GM11168 (cell line): ENCODE data around the gene SLC45A1.
"Not testable (repeated sequence)": the region's sequence is repeated elsewhere in the genome, so short reads cannot be mapped to it uniquely, and the experiment has no call there.

Source experiments
- in situ Hi-C: fragments of 300-500 bp; cut with MboI; formaldehyde crosslinking; loops from one replicate; pipeline ENCODE4 v1.12.0; 2022; ENCODE audit warnings: low sequenced_read_pairs; ENCODE audit not compliant: unreplicated experiment

The SLC45A1 gene

DNA sequence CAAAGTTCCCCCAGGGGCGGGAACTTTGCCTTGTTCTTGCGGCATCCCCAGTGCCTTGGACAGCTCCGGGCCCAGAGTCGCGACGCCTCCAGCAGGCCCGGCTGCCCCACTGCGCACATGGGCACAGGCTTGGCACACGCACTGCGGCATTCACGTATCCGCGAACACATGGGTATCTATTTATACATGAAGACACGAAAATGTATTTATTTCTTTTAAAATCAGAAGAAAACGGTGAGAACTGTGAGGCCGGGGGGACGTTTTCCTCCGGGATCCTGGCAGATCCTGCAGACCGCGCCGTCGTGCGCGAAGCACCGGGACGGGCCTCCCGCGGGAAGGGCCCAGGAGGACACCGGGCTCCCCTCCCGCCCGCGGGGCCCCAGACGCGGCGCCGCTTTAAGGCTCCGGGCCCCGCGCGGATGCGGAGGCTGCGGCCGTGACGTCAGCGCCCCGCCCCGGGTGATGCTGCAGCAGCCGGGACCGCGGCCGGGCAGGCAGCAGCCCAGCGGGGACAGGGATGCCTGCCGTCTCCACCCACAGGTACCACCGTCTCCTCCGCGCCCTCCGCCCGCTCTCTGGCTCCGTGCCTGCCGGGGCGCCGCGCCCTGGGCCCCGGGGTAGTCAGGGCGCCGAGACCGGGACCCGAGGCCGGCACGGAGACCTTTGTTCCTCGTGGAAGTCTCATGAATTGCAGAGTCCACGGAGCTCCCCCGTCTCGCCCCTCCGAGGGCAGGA lies at the start of gene SLC45A1:
Gene SLC45A1 (plus strand): TSS at position 468 of the 735 bp plus-strand sequence. CDS start 6,216 bp downstream, outside the sequence.
- in situ Hi-C loops: no loop called here

DNA sequence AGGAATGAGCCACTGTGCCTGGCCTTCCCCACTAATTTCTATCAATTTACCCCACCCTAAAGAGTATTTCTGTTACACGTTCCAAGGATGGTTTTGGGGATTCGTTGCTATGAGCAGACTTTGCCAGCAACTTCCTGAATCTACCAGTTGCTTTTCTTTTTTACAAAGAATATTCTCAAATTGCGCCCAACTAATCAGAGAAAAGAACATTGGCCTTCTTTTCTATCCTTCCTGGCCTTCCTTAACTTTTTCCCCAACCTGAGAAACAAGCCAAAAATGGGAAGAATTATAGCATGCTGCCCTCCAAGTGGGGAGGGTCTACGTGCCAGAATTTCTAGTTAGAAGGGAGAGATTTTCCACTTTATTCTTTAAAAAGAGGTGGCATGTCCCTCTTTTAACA lies 44.9 kb upstream of the SLC45A1 start:
- in situ Hi-C loops: no loop called here

DNA sequence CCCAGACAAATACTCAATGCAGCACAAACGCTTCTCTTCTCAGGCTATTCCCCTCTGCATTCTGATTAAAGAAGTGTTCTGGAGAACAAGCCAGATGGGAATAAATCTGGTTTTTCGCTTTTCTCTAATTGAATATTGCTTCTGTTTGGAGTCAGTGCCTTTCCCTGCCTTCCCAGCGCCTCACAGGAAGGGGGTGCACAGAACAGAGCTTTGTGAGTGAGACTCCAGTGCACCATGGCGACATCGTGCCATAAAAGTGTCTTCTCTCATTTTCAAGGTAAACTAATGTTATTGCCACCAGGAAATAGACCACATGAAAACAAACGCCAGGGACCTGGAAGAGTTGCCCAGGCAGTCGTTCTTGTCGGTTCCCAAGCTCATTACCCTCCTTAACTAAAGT lies 43.6 kb upstream of the SLC45A1 start:
- in situ Hi-C loops: no loop called here

DNA sequence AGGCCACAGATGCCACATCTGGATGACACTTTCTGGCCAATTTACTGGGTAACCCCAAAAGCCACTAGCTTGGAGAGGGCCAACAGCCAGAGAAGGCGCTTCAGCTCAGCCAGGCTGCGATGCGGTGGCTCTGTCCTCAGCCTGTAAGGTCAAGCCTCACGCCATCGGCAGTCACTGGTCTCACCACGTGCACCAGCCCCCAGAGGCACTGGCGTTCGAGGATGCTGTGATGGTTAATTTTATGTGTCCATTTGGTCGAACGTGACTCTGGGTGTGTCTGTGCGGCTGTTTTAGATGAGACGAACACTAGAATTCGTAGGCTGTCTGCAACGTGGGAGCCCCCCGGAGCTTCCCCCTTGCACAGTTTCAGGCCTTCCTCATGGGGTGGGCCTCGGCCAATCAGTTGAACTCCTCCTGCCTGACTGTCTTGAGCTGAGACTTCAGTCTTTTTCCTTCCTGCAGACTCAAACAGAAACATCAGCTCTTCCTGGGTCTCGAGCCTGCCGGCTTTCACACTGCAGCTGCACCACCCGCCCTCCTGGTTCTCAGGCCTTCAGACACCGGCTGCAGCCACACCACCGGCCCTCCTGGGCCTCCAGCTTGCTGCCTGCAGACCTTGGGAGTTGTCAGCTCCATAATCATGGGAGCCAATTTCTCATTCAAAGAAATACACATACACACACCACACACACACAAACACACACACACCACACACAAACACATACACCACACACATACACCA lies 41.6 kb upstream of the SLC45A1 start:
- in situ Hi-C loops: no loop called here

DNA sequence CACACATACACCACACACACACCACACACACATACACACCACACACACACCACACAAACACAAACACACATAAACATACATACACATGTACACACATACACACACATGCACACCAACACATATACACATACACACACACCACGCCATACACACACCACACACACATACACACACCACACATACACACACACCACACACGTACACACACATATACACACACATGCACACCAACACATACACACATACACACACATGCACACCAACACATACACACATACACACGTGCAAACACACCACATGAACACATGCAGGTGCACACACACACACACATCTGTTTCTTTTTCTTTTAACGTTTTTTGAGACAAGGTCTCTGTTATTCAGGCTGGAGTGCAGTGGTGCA lies 41.0 kb upstream of the SLC45A1 start:
- in situ Hi-C loops: no loop called here

DNA sequence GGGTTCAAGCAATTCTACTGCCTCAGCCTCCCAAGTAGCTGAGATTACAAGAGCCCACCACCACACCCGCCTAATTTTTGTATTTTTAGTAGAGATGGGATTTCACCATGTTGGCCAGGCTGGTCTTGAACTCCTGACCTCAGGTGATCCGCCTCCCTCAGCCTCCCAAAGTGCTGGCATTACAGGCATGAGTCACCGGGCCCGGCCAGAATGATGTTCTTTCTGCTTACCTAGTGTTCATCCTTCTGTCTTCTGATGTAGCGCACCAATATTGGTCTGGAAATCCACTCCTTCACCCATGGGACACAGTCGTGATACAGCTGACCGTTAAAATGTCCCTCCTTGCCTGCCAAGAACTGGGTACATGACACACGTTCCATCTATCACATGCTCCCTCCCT lies 39.2 kb upstream of the SLC45A1 start:
- in situ Hi-C loops: not testable (repeated sequence)

DNA sequence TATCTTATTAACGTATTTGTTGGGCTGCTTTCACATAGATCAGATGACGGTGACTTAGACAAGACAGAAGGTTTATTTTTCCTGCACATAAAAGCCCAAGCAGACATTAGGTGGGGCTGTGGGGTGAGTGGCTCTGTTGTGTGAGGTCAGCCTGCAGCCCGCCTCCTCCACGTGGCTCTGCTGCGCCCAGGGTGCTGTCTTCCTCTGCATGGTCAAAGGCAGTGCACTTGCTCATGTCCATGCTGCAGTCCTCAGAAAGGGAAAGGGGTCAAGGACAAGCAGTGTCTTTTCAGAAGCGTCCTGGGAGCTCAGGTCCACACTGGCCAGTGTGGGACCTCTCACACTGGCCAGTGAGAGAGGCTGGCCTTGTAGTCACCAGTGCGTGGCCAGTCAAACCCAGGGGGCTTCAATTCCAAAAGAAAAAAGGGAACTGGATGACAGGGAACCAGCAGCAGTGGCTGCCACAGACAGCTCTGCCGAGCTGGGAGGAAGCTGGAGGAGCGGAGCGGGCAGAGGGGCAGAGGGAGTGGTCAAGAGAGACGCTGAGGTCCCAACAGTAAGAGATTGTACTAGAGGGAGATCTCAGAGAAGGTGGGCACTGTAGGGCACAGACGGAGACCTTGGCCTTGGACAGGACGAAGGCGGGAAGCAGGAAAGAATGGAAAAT lies 35.9 kb upstream of the SLC45A1 start:
- in situ Hi-C loops: no loop called here

DNA sequence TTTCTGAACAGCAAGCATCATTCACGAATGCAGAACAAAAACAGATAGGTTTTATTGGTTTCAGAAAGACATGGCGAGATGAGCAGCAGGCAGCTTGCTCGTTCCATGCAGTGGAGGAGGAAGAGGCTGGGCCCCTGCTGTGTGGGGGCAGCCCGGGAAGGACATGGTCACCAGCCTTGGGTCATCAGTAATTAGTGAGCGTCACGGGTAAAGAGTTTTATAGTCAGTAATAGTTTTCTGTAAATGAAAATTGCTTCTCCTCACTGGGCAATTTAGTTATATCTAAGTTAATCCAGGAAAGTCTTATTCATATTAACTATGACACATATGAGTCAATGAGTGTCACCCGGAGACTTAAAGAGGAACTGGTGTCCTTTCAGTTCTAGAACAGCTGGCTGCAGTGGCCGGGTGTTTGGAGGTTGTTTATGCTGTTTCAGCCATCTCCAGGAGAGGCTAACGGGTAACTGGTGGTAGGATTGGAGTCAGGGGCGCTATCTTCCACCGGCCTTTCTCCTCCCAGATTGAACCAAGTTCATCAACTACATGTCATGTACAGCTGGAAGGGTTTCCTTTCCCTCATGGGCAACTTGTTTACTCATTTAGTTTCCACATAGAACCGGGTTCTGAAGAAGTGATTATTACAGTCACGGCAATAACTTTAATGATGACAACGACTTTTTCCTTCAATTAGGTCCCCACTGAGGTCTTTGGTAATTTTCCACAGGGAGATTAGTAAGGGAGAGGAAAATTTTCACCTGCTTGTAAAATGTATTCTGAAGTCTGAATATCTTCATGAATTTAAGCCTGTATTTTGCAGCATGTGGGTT lies 34.6 kb upstream of the SLC45A1 start:
- in situ Hi-C loops: no loop called here

DNA sequence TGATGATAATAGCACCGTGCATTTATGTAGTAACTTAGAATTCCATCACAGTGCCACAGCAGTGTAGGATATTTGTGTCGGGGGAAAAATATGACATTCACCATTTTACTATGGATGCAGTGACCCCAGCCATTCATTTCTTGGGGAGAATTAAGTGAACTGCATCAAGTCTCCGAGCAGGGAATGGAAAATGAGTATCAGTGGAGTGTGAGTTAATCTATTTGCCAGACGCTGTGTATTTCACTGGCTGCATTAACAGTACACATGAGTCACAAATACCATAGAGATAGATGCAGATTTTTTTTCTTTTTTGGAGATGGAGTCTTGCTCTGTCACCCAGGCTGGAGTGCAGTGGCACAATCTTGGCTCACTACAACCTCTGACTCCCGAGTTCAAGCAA lies 33.8 kb upstream of the SLC45A1 start:
- in situ Hi-C loops: no loop called here

DNA sequence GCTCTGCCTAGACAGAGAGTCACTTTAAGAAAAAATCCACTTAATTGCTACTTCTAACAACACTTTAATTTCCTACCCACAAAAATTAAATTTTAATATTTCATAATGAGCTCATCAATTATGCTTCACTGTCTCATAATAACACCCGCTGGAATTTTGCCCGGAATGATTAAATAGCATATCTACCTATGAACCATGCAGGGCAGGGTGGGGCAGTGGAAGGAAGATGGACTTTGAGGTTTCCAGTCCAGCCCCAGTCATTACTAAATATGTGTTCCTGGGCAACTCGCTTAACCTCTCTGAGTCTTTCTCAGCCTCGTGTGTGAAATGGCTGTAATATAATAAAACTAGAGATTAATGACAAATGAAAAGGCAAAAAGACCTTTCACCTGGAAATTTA lies 32.8 kb upstream of the SLC45A1 start:
- in situ Hi-C loops: no loop called here

DNA sequence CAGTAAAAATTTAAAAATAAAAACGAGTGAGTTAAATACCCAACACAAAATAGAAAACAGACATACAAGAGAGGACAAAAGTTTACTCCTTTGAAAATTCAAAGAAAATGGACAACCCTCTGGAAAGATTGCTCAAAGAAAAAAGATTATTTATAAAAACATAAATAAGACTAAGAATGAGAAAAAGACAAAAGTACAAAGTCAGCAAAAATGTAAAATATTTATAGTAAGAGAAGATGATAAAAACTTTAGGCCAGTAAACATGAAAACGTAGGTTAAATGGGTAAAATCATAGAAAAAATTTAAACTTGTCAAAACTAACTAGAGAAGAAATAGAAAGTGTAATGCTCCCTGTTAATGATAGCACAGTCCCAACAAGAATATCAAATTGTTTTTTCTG lies 31.9 kb upstream of the SLC45A1 start:
- in situ Hi-C loops: no loop called here

DNA sequence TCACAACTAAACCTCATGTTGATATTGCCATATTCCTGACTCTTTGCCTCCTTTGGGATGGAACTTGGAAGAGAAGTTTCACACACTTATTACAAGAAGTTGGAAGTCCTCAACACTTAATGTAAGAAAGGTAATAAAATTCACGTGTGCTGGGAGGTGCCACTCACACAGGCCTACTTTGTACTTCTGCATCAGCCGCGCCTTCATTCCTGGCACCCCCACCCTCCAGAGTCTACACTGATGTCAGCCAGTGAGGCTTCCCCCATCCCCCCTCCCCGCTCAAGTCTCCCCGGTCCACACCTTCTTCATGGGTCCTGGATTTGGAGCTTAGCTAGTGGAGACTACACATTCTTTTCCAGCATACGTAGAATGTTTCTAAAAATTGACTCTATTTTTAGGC lies 24.8 kb upstream of the SLC45A1 start:
- in situ Hi-C loops: no loop called here

DNA sequence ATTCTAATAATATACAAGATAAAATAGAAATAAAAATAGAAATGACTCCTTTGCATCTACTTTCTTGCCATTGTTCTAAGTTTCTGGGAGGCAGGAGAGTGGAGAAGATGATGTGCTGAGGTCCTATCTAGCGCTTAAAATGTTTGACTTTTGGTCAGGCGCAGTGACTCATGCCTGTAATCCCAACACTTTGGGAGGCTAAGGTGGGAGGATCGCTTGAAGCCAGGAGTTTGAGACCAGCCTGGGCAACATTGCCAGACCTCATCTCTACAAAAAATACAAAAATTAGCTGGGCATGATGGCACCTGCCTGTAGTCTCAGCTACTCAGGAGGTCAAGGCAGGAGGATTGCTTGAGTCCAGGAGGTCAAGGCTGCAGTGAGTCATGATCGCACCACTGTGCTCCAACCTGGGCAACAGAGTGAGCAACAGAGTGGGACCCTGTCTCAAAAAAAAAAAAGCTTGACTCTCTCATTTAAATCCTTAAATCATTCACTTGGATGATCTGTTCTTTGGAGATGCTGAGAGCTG lies 24.2 kb upstream of the SLC45A1 start:
- in situ Hi-C loops: no loop called here

DNA sequence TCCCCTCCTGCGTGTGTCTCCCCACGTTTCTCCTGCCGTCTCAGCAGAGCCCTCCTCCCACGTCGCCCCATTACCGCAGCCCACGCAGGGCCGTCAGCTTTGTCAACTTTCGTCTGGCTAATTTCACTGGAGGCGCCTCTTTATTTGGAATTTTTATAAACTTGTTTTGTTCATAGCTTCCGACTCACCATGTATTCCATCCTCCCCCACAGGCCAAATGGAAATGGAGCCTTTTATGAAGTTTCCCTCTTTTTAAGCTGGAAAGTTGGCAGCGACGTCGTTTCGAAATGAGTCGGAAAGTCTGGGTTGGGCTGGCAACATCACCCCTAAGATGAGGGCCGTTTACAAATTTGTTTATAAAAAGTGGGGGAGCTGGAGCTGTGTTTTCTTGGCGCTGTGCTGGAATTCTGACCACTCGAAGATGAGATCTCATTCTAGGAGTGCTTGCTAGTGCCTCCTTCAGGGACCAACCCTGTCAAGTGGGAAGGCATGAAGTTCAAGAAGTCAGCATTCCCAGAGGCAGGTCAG lies 23.7 kb upstream of the SLC45A1 start:
- in situ Hi-C loops: no loop called here

DNA sequence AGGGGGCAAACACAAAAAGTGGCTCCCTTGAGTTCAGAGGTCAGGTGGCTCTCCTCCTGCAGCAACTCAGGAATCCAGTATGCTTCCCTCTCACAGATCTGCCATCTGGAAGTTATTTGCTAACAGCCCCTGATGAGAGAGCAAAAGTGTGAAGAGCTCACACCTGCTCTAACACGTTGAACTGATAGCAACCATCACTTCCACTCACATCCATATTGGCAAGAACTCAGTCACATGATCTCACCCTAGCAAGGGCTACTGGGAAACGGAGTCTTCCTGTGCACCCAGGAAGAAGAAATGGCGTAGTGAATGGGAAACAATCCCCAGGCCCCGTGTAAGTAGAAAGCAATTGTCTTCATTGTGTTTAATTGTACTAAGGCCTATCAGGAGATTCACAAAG lies 20.7 kb upstream of the SLC45A1 start:
- in situ Hi-C loops: no loop called here

DNA sequence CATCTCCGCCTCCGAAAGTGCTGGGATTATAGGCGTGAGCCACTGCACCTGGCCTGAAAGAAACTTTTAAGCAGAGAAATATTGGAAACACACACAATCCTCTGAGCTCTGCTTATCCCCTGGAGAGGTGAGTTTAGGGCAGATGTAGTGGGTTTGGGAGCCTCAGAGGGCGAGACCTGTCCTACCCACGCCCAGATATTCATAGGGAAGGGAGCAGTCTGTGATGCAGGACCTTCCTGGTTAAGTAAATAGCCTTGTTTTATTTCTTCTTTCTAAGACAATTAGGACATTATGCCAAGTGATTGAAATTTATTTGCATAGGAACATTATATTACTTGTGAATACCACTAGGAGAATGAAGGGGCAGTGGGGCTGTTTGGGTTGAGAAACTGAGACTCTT lies 18.0 kb upstream of the SLC45A1 start:
- in situ Hi-C loops: no loop called here

DNA sequence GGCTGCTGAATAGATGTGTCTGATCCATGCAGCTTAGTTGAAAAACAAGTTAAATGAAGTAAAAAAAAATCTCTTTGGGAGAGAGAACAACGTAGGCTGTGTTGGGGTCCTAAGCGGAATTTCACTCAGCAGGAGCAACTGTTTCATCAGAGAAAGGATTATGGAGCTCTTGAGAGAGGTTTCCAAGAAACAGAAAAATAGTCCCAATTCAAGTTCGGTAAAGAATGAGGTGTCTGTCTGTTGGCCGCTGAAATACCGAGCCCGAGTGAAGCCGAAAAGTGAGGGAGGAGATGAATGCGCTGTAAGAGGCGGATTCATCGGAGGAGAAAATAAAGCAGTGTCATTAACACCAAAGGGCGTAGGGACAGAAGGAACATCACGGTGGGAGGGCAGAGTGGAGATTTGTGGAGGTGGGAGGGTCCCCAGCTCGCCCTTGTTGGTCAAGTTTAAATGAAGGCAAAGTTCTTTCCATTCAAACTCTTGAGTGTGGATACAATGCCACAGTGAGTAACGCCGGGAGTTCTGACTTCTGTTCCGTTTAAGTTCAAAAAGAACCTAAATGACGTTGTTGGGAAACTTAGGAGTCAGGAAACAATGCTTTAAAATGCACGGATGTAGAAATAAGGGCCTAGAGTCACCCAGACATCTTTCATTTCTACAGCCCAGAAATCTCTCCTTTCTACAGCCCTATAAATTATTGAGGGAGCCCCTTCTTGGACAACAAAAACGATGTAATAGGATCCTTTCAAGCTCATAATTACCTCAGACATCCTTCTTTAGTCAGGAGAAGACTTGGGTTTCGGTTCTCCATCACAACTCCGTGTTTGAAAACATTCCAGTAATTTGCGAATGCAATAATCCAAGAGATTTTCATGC lies 15.6 kb upstream of the SLC45A1 start:
- in situ Hi-C loops: no loop called here

DNA sequence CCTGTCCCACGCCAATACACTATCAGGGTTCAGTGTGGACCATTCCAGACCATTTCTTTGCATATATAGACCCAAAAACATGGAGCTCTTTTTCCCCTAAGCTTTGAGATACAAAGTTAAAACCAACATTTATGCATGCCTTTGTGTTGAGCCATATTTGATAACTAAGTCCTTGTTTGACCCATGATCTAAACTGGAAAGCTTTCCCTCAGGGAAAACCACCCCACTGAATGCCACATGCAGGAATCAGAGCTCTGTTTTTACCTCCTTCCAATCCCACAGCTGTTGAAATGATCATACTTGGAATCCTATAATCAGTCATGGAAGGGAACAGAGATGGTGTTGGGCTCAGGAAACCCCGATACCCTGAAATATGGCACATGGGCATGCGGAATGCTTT lies 14.8 kb upstream of the SLC45A1 start:
- in situ Hi-C loops: no loop called here

DNA sequence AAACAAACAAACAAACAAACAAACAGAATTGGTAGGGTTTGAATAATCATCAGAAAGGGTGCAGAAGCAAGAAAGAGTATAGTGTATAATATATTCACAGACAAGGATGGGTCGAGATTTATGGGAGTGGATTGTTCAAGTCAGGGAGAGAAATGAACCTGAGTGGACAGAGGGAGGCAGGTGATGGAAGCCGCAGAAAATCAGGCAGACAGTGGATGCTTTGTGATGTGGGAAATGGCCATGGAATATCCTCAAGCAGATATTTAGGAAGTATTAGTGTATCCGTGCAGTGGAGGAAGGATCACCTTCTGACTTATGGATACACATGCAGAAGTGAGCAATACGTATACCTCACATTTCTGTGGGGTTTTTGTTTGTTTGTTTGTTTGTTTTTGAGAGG lies 14.0 kb upstream of the SLC45A1 start:
- in situ Hi-C loops: no loop called here
